ENCODE results near the gene ADGRL3. TPM values are rescaled to one million over a fixed set of nuclear protein-coding genes. Genes with fewer than 3 reads are reported as not detected.

ADGRL3 gene
- total and polyA plus RNA-seq, 2 donors (not counting 1 experiment from before 2014, with no cell fraction given), result not detected

DNA sequence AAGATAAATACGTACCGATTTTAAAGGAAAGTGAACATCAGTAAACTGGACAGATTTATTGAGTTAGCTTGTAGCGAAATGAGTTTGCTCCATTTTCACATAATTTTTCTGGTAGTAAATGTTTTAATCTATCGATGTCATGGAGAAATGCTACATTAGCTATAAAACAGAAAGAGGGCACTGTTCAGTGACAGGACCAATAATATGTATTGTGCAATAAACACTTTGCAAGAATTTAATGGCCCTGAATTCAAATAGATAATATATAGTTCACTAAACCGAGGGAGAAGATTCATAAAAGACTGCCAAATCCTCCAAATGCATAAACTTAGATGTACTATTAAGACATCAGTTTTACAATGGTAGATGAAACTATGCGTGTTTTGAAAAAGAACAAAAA is 516.3 kb downstream of the ADGRL3 start:
- WGBS (ENCODE audit: insufficient coverage), result no CpG with 5 or more reads among the region's 6 CpGs
- H4K20me1 ChIP-seq (ENCODE audit: control insufficient read depth, insufficient read depth, low read length, poor library complexity, severe bottlenecking), result no peaks in the 10 kb centered on the region
- Mint-ChIP-seq H3K4me1 (no peaks in the 10 kb centered on the region), H3K4me3 (no peak overlapping the region), H3K27ac (no peak overlapping the region), H3K27me3 (no peaks in the 10 kb centered on the region), H3K9me3 (ENCODE audit: insufficient read depth) (no peaks in the 10 kb centered on the region)
- no peak for TF ChIP-seq EZH2 (IDR thresholded peaks at IDR 0.05; ENCODE audit: borderline replicate concordance, insufficient read depth, low read depth, low read length, poor library complexity, severe bottlenecking)
- TF ChIP-seq, protein P1, sequence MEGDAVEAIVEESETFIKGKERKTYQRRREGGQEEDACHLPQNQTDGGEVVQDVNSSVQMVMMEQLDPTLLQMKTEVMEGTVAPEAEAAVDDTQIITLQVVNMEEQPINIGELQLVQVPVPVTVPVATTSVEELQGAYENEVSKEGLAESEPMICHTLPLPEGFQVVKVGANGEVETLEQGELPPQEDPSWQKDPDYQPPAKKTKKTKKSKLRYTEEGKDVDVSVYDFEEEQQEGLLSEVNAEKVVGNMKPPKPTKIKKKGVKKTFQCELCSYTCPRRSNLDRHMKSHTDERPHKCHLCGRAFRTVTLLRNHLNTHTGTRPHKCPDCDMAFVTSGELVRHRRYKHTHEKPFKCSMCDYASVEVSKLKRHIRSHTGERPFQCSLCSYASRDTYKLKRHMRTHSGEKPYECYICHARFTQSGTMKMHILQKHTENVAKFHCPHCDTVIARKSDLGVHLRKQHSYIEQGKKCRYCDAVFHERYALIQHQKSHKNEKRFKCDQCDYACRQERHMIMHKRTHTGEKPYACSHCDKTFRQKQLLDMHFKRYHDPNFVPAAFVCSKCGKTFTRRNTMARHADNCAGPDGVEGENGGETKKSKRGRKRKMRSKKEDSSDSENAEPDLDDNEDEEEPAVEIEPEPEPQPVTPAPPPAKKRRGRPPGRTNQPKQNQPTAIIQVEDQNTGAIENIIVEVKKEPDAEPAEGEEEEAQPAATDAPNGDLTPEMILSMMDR (IDR thresholded peaks at IDR 0.05), result no peak
- H3K9ac ChIP-seq (ENCODE audit: low read length), result no peak overlapping the region
- no peak overlapping the region for H2AFZ ChIP-seq (ENCODE audit: insufficient read depth, low read depth, low read length, poor library complexity, severe bottlenecking)
- intact Hi-C loops (cut with micrococcal nuclease), result no loop called here
- ChIA-PET POLR2A (no interaction called here), CTCF (no interaction called here)
- H3K4me3 ChIP-seq (ENCODE audit: control extremely low read depth in 1 of 5, extremely low read depth in 1 of 5, insufficient read depth in 1 of 5, low read depth in 2 of 5, low read length in 4 of 5), result no peak overlapping the region
- ATAC-seq (ENCODE audit: low read depth) (no peak), DNase-seq (no peak)
- H3K27ac ChIP-seq (ENCODE audit: low read length in 2 of 2), result no peak overlapping the region
- H3K4me1 ChIP-seq (ENCODE audit: control insufficient read depth in 2 of 2, insufficient read depth in 2 of 2, low read length in 2 of 2), result no peaks in the 10 kb centered on the region
- H3K36me3 ChIP-seq (replicated peaks in 1 of 2; ENCODE audit: control extremely low read depth in 1 of 2, control insufficient read depth in 1 of 2, extremely low read depth in 1 of 2, insufficient read depth in 2 of 2, low read length in 1 of 2), result no peaks in the 10 kb centered on the region
- H3K9me3 ChIP-seq (ENCODE audit: control extremely low read depth in 1 of 3, control insufficient read depth in 2 of 3, insufficient read depth in 1 of 3, low read length in 2 of 3), result no peaks in the 10 kb centered on the region
- H3K79me2 ChIP-seq (ENCODE audit: control insufficient read depth, insufficient read depth, low read length), result no peaks in the 10 kb centered on the region
- no peaks in the 10 kb centered on the region for H3K27me3 ChIP-seq (replicated peaks in 1 of 4; ENCODE audit: control extremely low read depth in 1 of 4, control insufficient read depth in 3 of 4, insufficient read depth in 4 of 4, low read length in 3 of 4)
- H3K4me2 ChIP-seq (replicated peaks; ENCODE audit: low read depth, low read length, poor library complexity, severe bottlenecking), result no peak overlapping the region

DNA sequence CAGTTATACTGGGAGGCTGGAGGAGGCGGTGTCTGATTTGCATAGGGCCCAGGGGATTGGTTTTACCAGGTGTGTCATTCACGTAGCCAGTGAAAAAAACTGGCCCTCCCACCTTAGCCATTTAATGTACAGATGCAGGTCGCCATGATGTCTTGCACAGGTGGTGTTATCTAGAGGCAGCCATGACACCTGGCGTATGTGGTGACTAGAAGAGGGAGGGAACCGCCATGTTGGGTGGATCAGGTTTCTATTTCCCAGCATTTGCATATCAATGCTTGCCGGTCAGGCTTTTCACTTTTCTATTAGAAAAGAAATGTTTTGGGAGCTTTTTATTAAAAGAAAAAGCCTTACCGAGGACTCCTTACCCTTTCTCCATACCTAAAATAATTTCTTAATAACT is 523.4 kb downstream of the ADGRL3 start:
- TF ChIP-seq, protein P1 (IDR thresholded peaks at IDR 0.05), result no peak
- TF ChIP-seq EZH2 (IDR thresholded peaks at IDR 0.05; ENCODE audit: borderline replicate concordance, insufficient read depth, low read depth, low read length, poor library complexity, severe bottlenecking), result no peak
- intact Hi-C loops (cut with micrococcal nuclease), result no loop called here
- H3K79me2 ChIP-seq (ENCODE audit: control insufficient read depth, insufficient read depth, low read length), result no peaks in the 10 kb centered on the region
- no peaks in the 10 kb centered on the region for H3K4me1 Mint-ChIP-seq
- WGBS (ENCODE audit: insufficient coverage), result 95% methylated on average over 2 of the region's 7 CpGs
- no peaks in the 10 kb centered on the region for H3K4me1 ChIP-seq (ENCODE audit: control insufficient read depth in 2 of 2, insufficient read depth in 2 of 2, low read length in 2 of 2)
- H3K4me3 Mint-ChIP-seq, result no peak overlapping the region
- H3K27me3 Mint-ChIP-seq, result no peaks in the 10 kb centered on the region
- no peak for DNase-seq
- no peaks in the 10 kb centered on the region for H3K9me3 Mint-ChIP-seq (ENCODE audit: insufficient read depth)
- no peak overlapping the region for H3K27ac Mint-ChIP-seq
- H3K9me3 ChIP-seq (ENCODE audit: control extremely low read depth in 1 of 3, control insufficient read depth in 2 of 3, insufficient read depth in 1 of 3, low read length in 2 of 3), result peaks cover 0 to 3% (median 1%) of the 10 kb centered on the region in 3 donors
- no peak overlapping the region for H3K9ac ChIP-seq (ENCODE audit: low read length)
- CTCF ChIA-PET, result no interaction called here
- H3K4me3 ChIP-seq (ENCODE audit: control extremely low read depth in 1 of 5, extremely low read depth in 1 of 5, insufficient read depth in 1 of 5, low read depth in 2 of 5, low read length in 4 of 5), result no peak overlapping the region
- H3K36me3 ChIP-seq (replicated peaks in 1 of 2; ENCODE audit: control extremely low read depth in 1 of 2, control insufficient read depth in 1 of 2, extremely low read depth in 1 of 2, insufficient read depth in 2 of 2, low read length in 1 of 2), result no peaks in the 10 kb centered on the region
- no peaks in the 10 kb centered on the region for H4K20me1 ChIP-seq (ENCODE audit: control insufficient read depth, insufficient read depth, low read length, poor library complexity, severe bottlenecking)
- no peak overlapping the region for H3K4me2 ChIP-seq (replicated peaks; ENCODE audit: low read depth, low read length, poor library complexity, severe bottlenecking)
- H3K27ac ChIP-seq (ENCODE audit: low read length in 2 of 2), result no peak overlapping the region
- no peak for ATAC-seq (ENCODE audit: low read depth)
- H2AFZ ChIP-seq (ENCODE audit: insufficient read depth, low read depth, low read length, poor library complexity, severe bottlenecking), result no peak overlapping the region
- H3K27me3 ChIP-seq (replicated peaks in 1 of 4; ENCODE audit: control extremely low read depth in 1 of 4, control insufficient read depth in 3 of 4, insufficient read depth in 4 of 4, low read length in 3 of 4), result no peaks in the 10 kb centered on the region
- POLR2A ChIA-PET, result no interaction called here

All from B cell (primary cell).